Measurements from ENCODE around the gene NEURL1. TPM values are rescaled to one million over a fixed set of nuclear protein-coding genes. Genes with fewer than 3 reads are reported as not detected.

NEURL1 gene
- total RNA-seq, 4 donors from 2014 or later, result 0.39 to 0.60 TPM; not detected in 2

- WGBS, 2 donors, result 78 to 84% methylated on average over 8 of the region's 8 CpGs
- DNase-seq (ENCODE audit: low spot score in 2 of 2), result no peak
- TF ChIP-seq POLR2A (IDR thresholded peaks at IDR 0.05) (no peak), EP300 (IDR thresholded peaks at IDR 0.05) (no peak), CTCF (IDR thresholded peaks at IDR 0.05) (no peak)
- Histone ChIP-seq H3K27me3 (no peaks in the 10 kb centered on the region), H3K9me3 (no peaks in the 10 kb centered on the region), H3K36me3 (no peaks in the 10 kb centered on the region), H3K4me1 (peaks cover 0 to 14% (median 5%) of the 10 kb centered on the region in 4 donors), H3K4me3 (no peak overlapping the region), H3K27ac (no peak overlapping the region)
These were observed 51.3 kb downstream of the NEURL1 start for GRCh38 chr10:103544657-103545310.

GRCh38 chr10:103545366-103545765 lies 51.9 kb downstream of the NEURL1 start:
- Histone ChIP-seq H3K36me3 (no peaks in the 10 kb centered on the region), H3K4me1 (peaks cover 0 to 14% (median 5%) of the 10 kb centered on the region in 4 donors), H3K27ac (no peak overlapping the region), H3K27me3 (no peaks in the 10 kb centered on the region), H3K9me3 (no peaks in the 10 kb centered on the region), H3K4me3 (no peak overlapping the region)
- WGBS, 2 donors, result 82 to 100% methylated on average over 1 of the region's 1 CpG
- no peak for TF ChIP-seq EP300 (IDR thresholded peaks at IDR 0.05)
- no peak for TF ChIP-seq POLR2A (IDR thresholded peaks at IDR 0.05)
- TF ChIP-seq CTCF (IDR thresholded peaks at IDR 0.05), result no peak
- no peak for DNase-seq (ENCODE audit: low spot score in 2 of 2)

DNA sequence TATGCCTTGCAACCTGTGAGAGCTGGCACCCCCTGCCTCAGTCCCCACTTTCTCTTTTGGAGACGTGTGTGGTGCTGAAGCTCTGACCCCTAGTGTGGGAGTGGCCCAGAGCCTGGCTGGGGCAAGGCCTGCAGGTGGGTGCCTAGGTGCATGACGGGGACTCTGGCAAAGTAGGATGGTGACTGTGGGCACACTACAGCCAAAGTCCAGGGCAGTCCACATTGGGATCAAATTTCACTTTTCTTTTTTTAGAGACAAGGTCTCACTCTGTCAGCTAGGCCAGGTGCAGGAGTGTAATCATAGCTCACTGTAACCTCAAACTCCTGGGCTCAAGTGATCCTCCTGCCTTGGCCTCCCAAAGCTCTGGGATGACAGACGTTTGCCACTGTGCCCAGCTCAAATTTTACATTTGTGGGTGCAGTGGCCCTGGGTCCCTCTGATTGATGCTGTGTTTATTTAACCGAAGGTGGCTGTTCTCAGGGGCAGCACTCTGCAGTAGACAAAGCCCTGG lies 52.3 kb downstream of the NEURL1 start:
- Histone ChIP-seq H3K27ac (no peak overlapping the region), H3K27me3 (no peaks in the 10 kb centered on the region), H3K9me3 (no peaks in the 10 kb centered on the region), H3K4me3 (no peak overlapping the region), H3K36me3 (no peaks in the 10 kb centered on the region), H3K4me1 (peaks cover 0 to 14% (median 5%) of the 10 kb centered on the region in 4 donors)
- no peak for DNase-seq (ENCODE audit: low spot score in 2 of 2)
- WGBS, 2 donors, result 80 to 87% methylated on average over 4 of the region's 4 CpGs
- TF ChIP-seq POLR2A (IDR thresholded peaks at IDR 0.05) (no peak), CTCF (IDR thresholded peaks at IDR 0.05) (no peak), EP300 (IDR thresholded peaks at IDR 0.05) (no peak)

DNA sequence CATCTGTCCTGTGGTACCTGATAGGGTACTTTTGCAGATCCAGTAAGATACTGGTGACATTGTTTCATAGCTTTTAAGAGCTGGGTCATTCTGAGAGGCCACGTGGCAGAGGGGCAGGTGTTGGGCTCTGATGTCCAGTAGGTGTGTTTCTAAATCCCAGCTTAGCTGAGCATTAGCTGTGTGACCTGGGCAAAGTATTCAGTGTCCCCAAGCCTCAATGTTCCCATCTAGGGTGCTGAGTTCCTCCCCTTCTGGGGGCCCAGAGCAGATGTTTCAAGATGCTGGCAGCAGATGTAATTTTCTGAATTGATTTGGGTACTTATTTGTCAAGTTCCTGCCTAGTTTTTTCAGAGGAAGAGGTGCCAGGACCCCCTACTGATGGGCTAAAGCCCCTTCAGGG lies 52.9 kb downstream of the NEURL1 start:
- no peak for DNase-seq (ENCODE audit: low spot score in 2 of 2)
- Histone ChIP-seq H3K4me1 (peaks cover 0 to 14% (median 5%) of the 10 kb centered on the region in 4 donors), H3K27me3 (no peaks in the 10 kb centered on the region), H3K36me3 (no peaks in the 10 kb centered on the region), H3K9me3 (no peaks in the 10 kb centered on the region), H3K4me3 (no peak overlapping the region), H3K27ac (no peak overlapping the region)
- TF ChIP-seq EP300 (IDR thresholded peaks at IDR 0.05) (no peak), POLR2A (IDR thresholded peaks at IDR 0.05) (no peak), CTCF (IDR thresholded peaks at IDR 0.05) (no peak)
- WGBS, 2 donors, result 85 to 100% methylated on average over 1 of the region's 1 CpG

DNA sequence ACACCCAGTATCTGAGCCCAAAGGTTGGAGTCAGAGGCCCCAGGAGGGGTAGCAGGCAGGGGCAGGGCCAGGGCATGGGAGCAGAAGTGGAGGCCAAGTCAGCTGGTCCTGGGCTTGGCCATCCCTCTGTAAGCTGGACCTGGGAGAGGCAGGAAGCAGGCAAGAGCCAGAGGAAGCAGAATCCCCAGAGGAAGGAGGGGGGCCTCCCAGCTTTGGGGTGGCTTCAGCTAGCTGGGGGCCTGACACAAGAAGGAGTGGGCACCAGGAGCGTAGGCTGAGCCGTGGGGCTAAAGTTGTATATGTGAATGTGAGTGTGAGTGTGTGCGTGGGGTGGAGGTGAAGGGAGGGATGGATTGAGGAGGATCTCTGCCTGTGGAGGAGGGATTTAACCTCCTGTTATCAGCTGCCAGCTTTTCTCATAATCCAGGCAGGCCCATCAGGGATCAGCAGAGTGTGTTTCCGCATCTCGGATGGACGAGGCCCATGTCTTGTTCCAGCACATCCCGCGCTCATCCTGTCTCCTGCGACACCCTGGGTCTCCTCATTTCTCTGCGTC lies 54.0 kb downstream of the NEURL1 start:
- Histone ChIP-seq H3K27ac (no peak overlapping the region), H3K36me3 (no peaks in the 10 kb centered on the region), H3K9me3 (no peaks in the 10 kb centered on the region), H3K4me1 (peaks cover 0 to 12% (median 5%) of the 10 kb centered on the region in 4 donors), H3K4me3 (no peak overlapping the region), H3K27me3 (no peaks in the 10 kb centered on the region)
- TF ChIP-seq POLR2A (IDR thresholded peaks at IDR 0.05) (no peak), EP300 (IDR thresholded peaks at IDR 0.05) (no peak), CTCF (IDR thresholded peaks at IDR 0.05) (no peak)
- 75 to 77% methylated on average over 10 of the region's 10 CpGs for WGBS, 2 donors
- DNase-seq (ENCODE audit: low spot score in 2 of 2), result no peak

All from tibial nerve (tissue), 4 donors.